Dedifferentiated amniotic fluid mesenchymal stem cell (primary cell): Measurements from ENCODE around the gene POMT2.
"Not testable (repeated sequence)": the region's sequence is repeated elsewhere in the genome, so short reads cannot be mapped to it uniquely, and the experiment has no call there.

Experiments
- DNase-seq: peaks from one replicate; pipeline ENCODE4 v3.0.0-alpha.2; 2016; ENCODE audit errors: extremely low spot score

The POMT2 gene

GRCh38 chr14:77301103-77301502 is 19.6 kb downstream of the POMT2 start:
- no peak for DNase-seq

GRCh38 chr14:77299771-77300170 is 20.9 kb downstream of the POMT2 start:
- DNase-seq: no peak

GRCh38 chr14:77296906-77297305 is 23.8 kb downstream of the POMT2 start:
- no peak for DNase-seq

GRCh38 chr14:77296155-77296554 is 24.5 kb downstream of the POMT2 start:
- no peak for DNase-seq

GRCh38 chr14:77290705-77291104 is 30.0 kb downstream of the POMT2 start:
- DNase-seq: no peak

GRCh38 chr14:77286576-77286975 is 34.1 kb downstream of the POMT2 start:
- DNase-seq: no peak

- no peak for DNase-seq
These were observed 36.2 kb downstream of the POMT2 start for GRCh38 chr14:77284466-77284865.

GRCh38 chr14:77284066-77284465 is 36.6 kb downstream of the POMT2 start:
- DNase-seq: no peak

- DNase-seq: no peak
These were observed 38.8 kb downstream of the POMT2 start for GRCh38 chr14:77281852-77282410.

- DNase-seq: not testable (repeated sequence)
These were observed 39.8 kb downstream of the POMT2 start for GRCh38 chr14:77280921-77281320.

GRCh38 chr14:77279719-77280118 is 41.0 kb downstream of the POMT2 start:
- DNase-seq: no peak

GRCh38 chr14:77278461-77279230 is 42.0 kb downstream of the POMT2 start:
- no peak for DNase-seq

- no peak for DNase-seq
These were observed 43.7 kb downstream of the POMT2 start for GRCh38 chr14:77276959-77277358.

GRCh38 chr14:77276295-77276935 is 44.3 kb downstream of the POMT2 start:
- no peak for DNase-seq

GRCh38 chr14:77275601-77276017 is 45.1 kb downstream of the POMT2 start:
- no peak for DNase-seq

GRCh38 chr14:77275041-77275580 is 45.6 kb downstream of the POMT2 start:
- DNase-seq: no peak

- DNase-seq: no peak
These were observed 46.9 kb downstream of the POMT2 start for GRCh38 chr14:77273796-77274195.

GRCh38 chr14:77272261-77272660 is 48.4 kb downstream of the POMT2 start:
- DNase-seq: no peak

GRCh38 chr14:77271113-77271710 is 49.5 kb downstream of the POMT2 start, which contains the start of gene NGB:
TSS of gene NGB (minus strand) at chr14:77271206. CDS start at chr14:77270937, 269 bp downstream.
- DNase-seq: no peak

GRCh38 chr14:77270361-77271112 is 50.1 kb downstream of the POMT2 start:
- no peak for DNase-seq

- DNase-seq: no peak
These were observed 51.6 kb downstream of the POMT2 start for GRCh38 chr14:77268989-77269600.
